T-helper 2 cell treated with Interferon-gamma antibody and Interleukin-4, amounts not matched to agents 100 ng/mL and 5 ng/mL, for 36 hours (primary cell): Measurements from ENCODE around the gene UQCC5. TPM values are rescaled to one million over a fixed set of nuclear protein-coding genes. Genes with fewer than 3 reads are reported as not detected.

ENCODE experiments used
- intact Hi-C: fragments of 100-400 bp; cut with micrococcal nuclease; formaldehyde crosslinking; loops from one replicate; pipeline ENCODE4 v1.15.1; 2023
- total RNA-seq: library from RNA; stranded (reverse); gene quantifications from 2 replicates; pipeline ENCODE4 v1.2.3, GENCODE V29; 2022

The UQCC5 gene
- total RNA-seq, 1 donor from 2014 or later = 9.1 TPM

- intact Hi-C loops = no loop called here
Measured at GRCh38 chr3:52557011-52557960, 20.9 kb downstream of the UQCC5 start.

- intact Hi-C loops = no loop called here
Measured at GRCh38 chr3:52558436-52558835, 22.0 kb downstream of the UQCC5 start.

- intact Hi-C loops = no loop called here
Measured at GRCh38 chr3:52561028-52561747, 24.8 kb downstream of the UQCC5 start.

GRCh38 chr3:52563984-52564383 lies 27.6 kb downstream of the UQCC5 start:
- intact Hi-C loops = no loop called here

GRCh38 chr3:52568069-52568468 lies 31.7 kb downstream of the UQCC5 start:
- intact Hi-C loops = no loop called here

GRCh38 chr3:52570076-52570475 lies 33.7 kb downstream of the UQCC5 start:
- intact Hi-C loops = no loop called here

GRCh38 chr3:52572221-52572620 lies 35.8 kb downstream of the UQCC5 start:
- intact Hi-C loops = no loop called here

- intact Hi-C loops = no loop called here
Measured at GRCh38 chr3:52574056-52574965, 37.9 kb downstream of the UQCC5 start.

Other genes with a start within 250 kb of the UQCC5 start
- gene GLYCTK, start 248.8 kb upstream of the UQCC5 start, total RNA-seq = 21.6 and 22.0 TPM in 2 replicates
- 25.5 and 25.9 TPM in 2 replicates for gene DNAH1, start 220.3 kb upstream of the UQCC5 start, total RNA-seq
- gene BAP1, start 126.6 kb upstream of the UQCC5 start, total RNA-seq = 91.0 and 96.8 TPM in 2 replicates
- gene PHF7, start 125.9 kb upstream of the UQCC5 start, total RNA-seq = 12.6 and 13.5 TPM in 2 replicates
- gene SEMA3G, start 91.5 kb upstream of the UQCC5 start, total RNA-seq = 0.16 and 0.23 TPM in 2 replicates
- 0.23 and 0.27 TPM in 2 replicates for gene TNNC1, start 82.6 kb upstream of the UQCC5 start, total RNA-seq
- 79.6 and 83.0 TPM in 2 replicates for gene NISCH, start 81.0 kb upstream of the UQCC5 start, total RNA-seq
- 0.05 and 0.09 TPM in 2 replicates for gene STAB1, start 41.3 kb upstream of the UQCC5 start, total RNA-seq
- 43.1 and 44.7 TPM in 2 replicates for gene NT5DC2, start 2.7 kb upstream of the UQCC5 start, total RNA-seq
- gene PBRM1, start 149.3 kb downstream of the UQCC5 start, total RNA-seq = 79.8 and 85.6 TPM in 2 replicates
- gene GNL3, start 149.4 kb downstream of the UQCC5 start, total RNA-seq = 118 and 121 TPM in 2 replicates
- 36.9 and 40.2 TPM in 2 replicates for gene GLT8D1, start 169.2 kb downstream of the UQCC5 start, total RNA-seq
- 94.0 and 97.3 TPM in 2 replicates for gene SPCS1, start 169.5 kb downstream of the UQCC5 start, total RNA-seq
- gene NEK4, start 234.3 kb downstream of the UQCC5 start, total RNA-seq = 27.9 and 29.9 TPM in 2 replicates
- not detected in 2 replicates for gene ITIH1, start 241.0 kb downstream of the UQCC5 start, total RNA-seq